ENCODE data around the gene CA6.
"Not testable (repeated sequence)": the region's sequence is repeated elsewhere in the genome, so short reads cannot be mapped to it uniquely, and the experiment has no call there.

CA6 gene

GRCh38 chr1:8945568-8945967, at the start of gene CA6:
Gene CA6, plus strand, starts transcription at chr1:8945868. Its CDS starts 19 bp downstream, at chr1:8945887.
- DNase-seq: no peak

GRCh38 chr1:8896775-8897174, 48.9 kb upstream of the CA6 start:
- DNase-seq: not testable (repeated sequence)

GRCh38 chr1:8897505-8897904, 48.2 kb upstream of the CA6 start:
- not testable (repeated sequence) for DNase-seq

- not testable (repeated sequence) for DNase-seq
Observed at GRCh38 chr1:8898418-8898817, 47.2 kb upstream of the CA6 start.

GRCh38 chr1:8899046-8899445, 46.6 kb upstream of the CA6 start:
- DNase-seq: no peak

- not testable (repeated sequence) for DNase-seq
Observed at GRCh38 chr1:8900684-8901083, 45.0 kb upstream of the CA6 start.

- DNase-seq: no peak
Observed at GRCh38 chr1:8902765-8903164, 42.9 kb upstream of the CA6 start.

GRCh38 chr1:8903410-8903809, 42.3 kb upstream of the CA6 start:
- DNase-seq: no peak

GRCh38 chr1:8903908-8904650, 41.6 kb upstream of the CA6 start:
- no peak for DNase-seq

GRCh38 chr1:8905582-8906191, 40.0 kb upstream of the CA6 start:
- DNase-seq: no peak

- no peak for DNase-seq
Observed at GRCh38 chr1:8908388-8909151, 37.1 kb upstream of the CA6 start.

- no peak for DNase-seq
Observed at GRCh38 chr1:8910331-8910730, 35.3 kb upstream of the CA6 start.

GRCh38 chr1:8910914-8911313, 34.8 kb upstream of the CA6 start:
- no peak for DNase-seq

GRCh38 chr1:8911416-8912309, 34.0 kb upstream of the CA6 start:
- DNase-seq: no peak

- no peak for DNase-seq
Observed at GRCh38 chr1:8913457-8913856, 32.2 kb upstream of the CA6 start.

GRCh38 chr1:8914466-8914865, 31.2 kb upstream of the CA6 start:
- DNase-seq: no peak

- DNase-seq: no peak
Observed at GRCh38 chr1:8915446-8915845, 30.2 kb upstream of the CA6 start.

- not testable (repeated sequence) for DNase-seq
Observed at GRCh38 chr1:8917536-8917935, 28.1 kb upstream of the CA6 start.

GRCh38 chr1:8922962-8923361, 22.7 kb upstream of the CA6 start:
- no peak for DNase-seq

GRCh38 chr1:8925406-8925805, 20.3 kb upstream of the CA6 start:
- DNase-seq: no peak

GRCh38 chr1:8925960-8926359, 19.7 kb upstream of the CA6 start:
- no peak for DNase-seq

- DNase-seq: no peak
Observed at GRCh38 chr1:8926707-8927694, 18.7 kb upstream of the CA6 start.

All from activated T-cell treated with anti-CD3 and anti-CD28 coated beads, Interleukin-2, amount 50 U/mL, for 1 hour (primary cell).